NCI-H748 (cell line): ENCODE results near the gene VSNL1.

Experiments used
- DNase-seq: peaks from one replicate; lab custom pipeline; 2025; ENCODE audit not compliant: unreplicated experiment; lab: John Stamatoyannopoulos, UW

VSNL1 gene

DNA sequence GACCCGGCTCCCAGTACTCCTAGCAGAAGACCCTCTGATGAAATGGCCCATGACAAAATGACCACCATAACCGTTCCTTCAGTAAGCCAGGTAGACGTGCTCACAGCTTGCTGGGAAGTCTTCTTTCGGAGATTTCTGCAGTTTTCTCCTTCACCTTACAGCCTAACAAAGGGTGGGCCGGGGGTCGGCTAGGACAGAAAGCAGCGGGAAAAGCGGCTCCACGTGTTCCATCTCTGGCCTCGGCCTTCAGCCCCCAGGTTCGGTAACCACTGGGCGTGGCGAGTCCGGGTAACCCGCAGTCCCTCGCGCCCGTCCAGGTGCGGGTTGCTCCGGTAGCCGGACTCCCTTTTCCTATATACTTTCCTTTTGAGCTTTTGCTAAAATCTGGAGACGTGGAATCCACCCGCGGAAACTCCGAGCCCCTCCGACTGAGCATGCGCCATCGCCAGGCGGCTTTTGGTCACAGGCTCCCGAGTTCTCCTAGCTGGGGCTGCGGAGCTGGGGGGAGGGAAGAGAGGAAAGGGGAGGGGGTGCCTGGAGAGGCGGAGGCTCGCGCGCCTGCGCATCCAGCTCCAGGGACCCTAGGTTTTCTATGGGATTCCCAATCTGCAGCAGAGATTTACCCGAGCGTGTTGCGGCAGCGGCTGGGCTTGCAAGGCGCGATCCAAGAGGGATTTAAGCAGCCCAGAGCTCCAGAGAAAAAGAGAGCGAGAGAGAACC, at the start of gene VSNL1:
Gene VSNL1, plus strand, starts transcription at position 604 of the 720 bp plus-strand sequence. CDS start 51,379 bp downstream, outside the sequence.
- peak; percentile 93 for DNase-seq

DNA sequence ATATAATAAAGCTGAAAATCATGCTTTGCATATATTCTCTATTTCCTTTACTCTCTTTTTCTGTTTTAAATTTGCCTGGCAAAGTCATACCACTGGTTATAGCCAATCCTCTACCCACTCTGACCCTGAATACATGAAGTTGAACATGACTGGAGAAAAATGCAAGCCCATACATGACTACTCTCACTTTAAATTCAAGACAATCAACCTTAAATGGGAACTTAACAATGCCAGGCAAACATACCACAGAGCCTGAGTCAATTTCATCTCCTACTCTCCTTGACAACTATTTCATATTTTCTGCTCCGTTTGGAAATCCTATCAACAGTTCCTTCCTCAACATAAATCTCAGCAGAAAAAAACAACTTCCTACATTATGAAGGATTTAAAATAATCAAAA, 44.9 kb upstream of the VSNL1 start:
- no peak for DNase-seq

DNA sequence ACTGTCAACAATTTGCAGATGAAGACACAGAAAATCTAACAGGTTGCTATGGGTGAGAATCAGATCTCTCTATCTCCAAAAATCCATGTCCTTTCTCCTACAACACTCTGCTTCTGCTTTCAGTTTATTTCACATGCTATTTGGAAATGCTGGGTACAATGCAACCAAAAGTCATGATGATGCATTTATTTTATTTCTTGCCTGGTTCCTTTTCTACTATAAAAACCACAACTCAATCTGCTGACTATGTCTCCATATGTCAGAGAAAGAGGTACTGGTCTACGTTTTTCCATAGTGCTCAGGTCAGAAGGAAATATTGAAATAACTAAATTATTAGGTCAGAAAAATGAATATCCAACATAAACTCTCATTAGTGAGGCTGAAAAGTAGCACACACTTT, 42.8 kb upstream of the VSNL1 start:
- DNase-seq, result no peak

DNA sequence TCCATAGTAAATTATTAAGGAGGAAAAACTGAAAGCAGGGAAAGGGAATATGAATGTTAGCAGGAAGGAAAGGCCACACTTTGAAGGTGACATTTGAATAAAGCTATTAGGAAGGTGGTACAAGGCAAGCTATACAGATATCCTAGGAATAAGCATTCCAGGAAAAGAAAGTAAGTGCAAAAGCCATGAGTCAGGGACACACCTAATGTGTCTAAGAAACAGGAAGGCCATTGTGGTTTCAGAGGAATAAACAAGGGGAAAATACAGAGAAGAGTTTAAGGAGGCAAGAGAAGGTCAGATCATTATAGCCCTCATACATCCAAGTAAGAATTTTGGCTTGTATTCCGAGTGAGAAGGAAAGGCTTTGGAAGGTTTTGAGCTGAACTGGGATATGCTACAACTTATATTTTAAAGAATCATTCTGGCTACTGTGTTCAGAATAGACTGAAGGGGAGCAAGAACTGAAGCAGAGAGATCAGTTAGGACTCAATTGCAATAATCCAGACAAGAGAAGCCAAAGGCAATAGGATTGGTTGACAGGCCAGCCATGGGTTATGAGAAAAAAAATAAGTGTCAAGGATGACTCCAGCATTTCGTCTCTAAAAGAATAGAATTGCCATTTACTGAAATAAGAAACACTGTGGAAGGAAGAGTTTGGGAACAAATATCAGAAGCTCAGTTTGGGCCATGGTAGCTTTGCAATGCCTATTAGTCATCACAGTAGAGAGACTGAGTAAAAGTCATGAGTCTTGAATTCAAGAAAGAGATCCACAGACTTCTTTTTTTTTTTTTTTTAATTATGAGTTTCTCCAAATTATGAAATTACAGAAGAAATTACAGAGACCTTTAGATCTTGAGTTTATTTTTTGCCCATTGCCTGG, 33.5 kb upstream of the VSNL1 start:
- DNase-seq, result no peak

DNA sequence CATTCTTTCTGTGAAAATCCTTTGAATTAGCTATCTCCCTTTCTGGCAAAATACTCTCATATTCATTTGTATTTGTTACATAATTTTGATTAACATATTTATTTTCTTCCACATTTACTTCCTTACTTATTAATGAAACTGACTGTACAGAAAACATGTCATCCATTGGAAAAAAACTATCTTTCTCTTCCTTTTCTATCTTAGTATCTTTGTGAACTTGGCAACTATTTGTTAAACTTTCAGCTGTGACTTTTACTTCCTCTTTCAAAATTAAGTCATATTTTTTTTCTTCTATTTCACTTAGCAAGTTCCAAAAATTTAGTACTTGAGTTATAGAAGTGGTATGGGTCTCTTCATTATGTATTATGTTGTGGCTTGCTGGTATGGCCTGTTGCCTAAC, 24.8 kb upstream of the VSNL1 start:
- DNase-seq, result no peak

DNA sequence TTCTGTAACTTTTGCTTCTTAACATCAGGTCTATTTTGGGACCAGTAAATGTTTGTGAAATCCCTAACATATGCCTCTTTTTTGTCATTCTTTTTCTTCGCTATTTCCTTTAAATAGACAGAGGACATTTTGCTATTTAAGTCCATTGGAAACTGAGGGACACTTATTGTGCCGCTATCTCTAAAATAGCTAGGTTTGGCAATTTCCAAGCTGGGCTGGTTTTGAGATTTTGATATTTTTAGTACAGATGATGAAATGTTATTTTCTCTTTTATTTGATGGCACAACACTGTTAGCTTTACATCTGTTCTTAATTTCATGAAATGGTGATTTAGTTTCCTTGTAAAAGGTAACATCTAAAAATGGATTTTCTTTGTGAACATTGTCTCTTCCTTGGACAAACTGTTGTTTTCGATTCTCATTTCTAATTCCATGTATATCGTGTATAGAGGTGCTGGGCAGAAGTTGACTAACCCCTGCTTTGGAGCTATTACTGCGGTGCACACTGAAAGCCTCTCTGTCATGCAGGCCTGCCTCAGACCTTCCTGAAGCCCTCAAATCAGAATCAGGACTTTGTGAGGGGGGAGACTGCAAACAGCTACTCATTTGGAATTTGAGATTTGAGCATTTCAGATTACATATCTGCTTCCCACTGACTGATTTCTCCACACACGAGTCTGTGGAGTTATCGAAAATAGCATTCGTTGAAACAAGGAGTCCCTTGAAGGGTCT, 22.9 kb upstream of the VSNL1 start:
- peak; percentile 44 for DNase-seq

DNA sequence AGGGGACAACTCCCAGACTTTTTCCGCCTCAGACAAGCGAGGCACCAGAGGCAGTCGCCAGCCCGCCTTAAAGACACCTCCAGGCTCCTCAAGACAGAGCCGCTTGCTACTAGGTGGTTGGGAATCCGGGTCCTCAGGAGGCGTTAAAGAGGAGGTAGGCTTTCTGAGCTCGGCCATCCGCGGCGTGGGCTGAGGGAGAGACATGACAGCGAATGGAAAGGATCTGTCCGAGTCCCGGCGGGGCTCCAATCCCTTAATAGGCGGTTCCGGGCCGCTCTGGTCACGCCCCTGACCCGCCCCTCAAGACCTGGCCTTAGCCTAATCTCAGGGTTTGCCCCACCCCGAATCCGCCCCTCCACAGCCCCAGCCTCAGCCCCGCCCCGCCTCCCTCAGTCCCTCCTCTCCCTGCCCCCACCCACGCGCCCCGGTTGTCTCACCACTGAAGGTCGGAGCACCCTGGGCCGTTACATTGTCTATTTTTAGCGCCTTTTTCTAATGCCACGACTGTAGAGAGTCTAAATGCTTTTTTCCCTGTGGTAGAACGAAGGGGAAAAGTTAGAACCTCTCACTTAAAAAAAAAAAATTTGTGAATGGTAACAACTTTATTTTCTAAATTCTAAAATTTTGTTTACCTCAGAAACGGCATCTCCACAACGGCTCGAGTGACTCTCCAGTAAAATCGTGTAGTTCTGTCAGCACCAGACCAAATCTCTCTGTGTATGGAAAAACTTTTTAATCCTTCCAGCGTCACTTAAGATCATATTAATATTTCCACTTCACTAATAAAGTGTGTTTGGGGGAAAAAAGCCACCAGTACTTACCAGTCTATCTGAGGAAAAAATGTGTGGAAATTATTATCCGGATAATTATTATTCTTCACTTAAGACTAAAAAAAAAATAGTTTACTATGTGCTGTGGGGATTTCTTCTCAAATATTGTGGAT, 22.0 kb upstream of the VSNL1 start, which contains the start of gene RAD51AP2:
Gene RAD51AP2, minus strand, starts transcription at position 229 of the 943 bp plus-strand sequence. Its CDS starts 25 bp downstream, at position 204.
- peak; percentile 71 for DNase-seq

DNA sequence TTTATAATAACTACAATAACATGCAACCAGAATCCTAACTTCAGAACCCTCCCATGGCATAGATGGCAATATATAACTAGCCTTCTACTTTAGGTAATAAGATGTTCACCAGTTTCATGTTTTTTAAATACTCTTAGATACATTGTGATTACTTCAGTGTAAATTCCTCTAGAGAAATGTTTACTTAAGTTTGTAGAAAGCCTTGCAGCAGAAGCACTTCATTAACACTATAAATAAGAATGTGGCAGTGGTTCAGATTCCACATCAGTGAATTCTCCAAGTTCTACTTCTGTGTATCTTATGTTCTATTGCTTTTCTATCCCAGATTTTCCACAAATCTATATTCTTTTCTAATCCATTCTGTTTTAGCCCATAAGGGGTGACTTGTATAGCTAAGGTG, 21.0 kb upstream of the VSNL1 start:
- no peak for DNase-seq

DNA sequence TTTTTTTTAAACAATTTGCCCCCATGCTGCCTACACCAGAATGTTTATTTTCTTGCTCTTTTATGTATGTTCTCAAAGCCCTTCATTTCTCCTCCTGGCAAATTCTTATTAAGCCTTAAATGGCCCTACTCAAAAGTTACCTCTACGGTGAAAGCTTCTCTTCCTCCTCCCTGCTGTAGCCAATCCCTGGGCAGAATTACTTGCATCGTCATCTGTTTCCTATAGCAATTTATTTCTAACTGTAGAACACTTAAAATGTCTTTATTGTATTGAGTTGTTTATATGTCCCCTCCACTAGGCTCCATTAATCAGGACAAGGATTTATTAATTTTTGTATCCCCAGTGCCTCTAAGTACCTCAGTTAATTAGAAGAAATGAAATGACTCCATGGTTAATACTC, 19.7 kb upstream of the VSNL1 start:
- DNase-seq, result no peak

DNA sequence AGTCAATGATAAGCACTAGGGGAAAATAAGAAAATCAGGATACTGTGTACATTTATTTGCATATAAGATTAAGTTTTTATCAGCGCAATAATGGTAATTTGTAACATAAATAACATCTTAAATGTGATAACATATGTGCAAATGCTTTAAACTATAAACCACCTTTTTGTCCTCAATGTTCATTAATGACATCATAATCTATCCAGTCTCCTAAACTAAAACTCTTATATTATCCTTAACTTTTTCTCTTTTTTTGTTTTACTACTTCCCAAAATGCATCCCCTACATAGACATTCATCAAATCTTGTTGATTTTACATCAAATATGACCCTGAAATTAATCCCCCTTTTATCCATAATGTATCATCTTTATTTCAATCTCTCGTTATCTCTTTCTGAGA, 18.9 kb upstream of the VSNL1 start:
- DNase-seq, result no peak

DNA sequence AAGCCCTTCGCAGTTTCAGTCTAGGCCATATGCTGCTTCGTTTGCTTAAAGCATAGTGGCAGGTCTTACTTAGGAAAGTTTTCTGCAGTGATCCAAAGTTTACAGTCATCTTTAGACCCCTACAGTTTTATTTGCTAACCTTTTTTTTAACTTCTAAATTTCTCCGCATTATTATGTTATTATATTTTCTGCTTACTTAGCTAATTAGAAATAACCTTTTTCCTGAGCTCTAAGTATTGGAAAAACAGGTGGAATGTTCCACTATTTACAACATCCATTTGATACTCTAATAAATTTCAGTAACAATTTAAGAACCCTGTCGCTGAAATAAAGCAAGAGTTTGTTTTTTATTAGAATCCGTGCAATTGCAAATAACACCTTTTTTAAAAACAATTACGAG, 18.2 kb upstream of the VSNL1 start:
- DNase-seq, result no peak

DNA sequence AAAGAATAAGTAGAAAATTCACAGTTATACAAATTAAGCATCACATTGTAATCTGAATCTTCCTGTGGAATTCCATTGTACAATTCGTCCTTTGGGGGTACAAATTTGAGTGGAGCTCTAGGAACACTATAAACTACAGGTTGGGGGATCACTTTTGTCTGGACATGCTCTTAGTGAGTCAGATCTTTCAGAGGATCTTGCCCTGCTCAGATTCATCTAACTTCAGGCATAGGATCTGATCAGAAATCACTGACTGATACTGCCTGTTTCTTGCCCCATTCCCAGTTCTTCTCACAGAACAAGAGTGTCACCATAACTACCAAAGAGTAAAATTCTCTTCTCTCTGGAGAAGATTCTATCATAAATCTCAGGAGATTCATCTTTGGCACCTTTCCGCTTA, 10.7 kb upstream of the VSNL1 start:
- DNase-seq, result no peak

DNA sequence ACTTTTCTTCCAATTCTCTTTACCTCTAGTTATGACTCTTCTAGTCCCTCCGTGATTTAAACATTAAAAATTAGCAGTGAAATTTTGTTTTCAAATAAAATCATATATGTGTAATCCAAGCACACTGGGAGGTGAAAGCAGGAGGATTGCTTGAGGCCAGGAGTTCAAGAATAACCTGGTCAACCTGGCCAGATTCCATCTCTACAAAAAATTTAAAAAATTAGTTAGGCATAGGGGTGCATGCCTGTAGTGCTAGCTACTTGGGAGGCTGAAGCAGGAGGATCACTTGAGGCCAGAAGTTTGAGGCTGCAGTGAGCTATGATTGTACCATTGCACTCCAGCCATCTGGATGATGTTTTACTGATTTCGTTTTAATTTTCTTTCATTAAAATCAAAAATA, 7.0 kb upstream of the VSNL1 start:
- DNase-seq, result no peak

DNA sequence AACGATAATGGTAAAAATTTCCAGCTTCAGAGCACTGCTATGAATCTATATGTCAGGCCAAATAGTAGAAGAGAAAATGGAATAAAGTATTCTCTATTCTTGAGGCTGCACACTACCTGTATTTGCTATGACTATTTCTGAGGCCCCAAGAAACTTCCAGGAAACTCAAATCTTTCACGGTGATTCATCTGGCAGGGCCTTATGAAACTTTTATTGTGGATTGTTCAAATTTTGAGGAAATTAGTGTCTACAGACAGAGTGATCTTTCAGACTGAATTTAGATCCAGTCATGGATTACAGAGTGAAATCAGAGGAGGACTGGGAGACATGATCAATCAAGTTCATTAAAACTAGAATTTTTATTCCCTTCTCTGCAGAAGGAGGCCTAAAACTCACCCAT, 4.1 kb upstream of the VSNL1 start:
- no peak for DNase-seq

DNA sequence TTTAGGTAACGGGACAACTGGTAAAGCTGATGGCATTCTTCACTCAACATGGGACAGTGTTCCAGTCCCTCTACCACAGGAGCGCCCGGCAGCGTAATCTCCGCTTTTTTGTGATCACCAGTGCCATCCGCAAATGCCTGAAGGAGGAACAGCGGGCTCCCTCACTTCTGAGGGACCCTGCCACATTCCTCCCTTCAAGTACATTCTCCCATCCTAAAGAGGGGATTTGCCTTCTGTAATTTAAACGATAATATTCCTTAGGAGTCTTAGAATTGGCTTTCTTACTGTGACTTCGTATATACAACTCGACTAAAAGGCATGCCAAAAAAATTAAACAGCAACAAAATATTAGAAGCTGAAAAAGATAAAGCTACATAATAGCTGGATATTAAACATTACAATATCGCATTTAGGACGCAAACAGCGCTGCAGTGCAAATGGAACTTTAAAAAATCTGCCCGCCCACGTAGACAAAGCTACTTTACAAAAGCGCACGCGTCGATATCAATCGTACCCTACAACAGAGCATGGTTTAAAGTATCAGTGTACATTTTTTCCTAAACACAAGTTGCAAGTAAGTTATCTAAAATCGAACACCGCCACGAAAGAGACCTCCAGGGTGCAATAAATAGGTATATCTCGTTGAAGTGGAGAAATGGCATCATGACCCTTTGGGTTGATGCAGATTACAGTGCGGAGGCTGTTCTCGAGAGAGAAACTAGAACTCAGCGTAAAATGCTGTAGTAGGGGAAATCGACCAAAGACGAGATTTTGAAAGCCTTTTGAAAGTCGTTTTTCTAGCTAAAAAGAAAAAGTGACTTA, 2.3 kb upstream of the VSNL1 start:
- peak; percentile 67 for DNase-seq

DNA sequence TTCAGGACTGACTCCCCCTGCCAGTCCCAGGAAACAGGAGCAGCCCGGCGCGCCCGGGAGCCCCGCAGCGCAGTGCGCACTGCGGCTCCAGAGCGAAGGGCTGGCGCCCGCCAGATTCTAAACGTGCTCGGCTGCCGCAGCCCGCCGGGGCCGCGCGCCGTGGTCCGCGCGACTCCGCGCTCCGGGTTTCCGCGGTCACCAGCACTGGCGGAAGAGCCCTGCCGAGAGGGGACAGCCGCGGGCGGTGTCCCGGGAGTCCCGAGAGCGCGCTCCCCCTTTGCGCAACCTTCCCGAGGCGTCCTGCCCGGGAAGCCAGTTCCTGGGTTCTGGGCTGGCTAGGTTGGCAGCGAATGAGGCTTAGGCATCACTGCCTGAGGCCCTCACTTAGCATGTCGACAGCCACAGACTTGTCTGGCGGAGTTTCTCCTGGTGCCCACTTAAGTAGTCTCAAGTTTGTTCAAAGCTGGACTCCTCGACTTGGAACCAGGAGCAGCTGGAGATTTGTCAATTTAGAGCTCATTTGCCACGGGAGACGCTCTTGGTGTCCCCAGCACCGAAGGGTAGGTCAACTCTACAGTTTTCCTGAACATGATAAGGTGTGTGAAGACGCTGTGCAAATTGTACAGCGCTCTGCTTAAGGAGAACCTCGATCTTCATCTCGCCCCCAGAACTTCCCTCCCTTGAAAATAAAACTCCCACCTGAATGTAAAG, 1.5 kb upstream of the VSNL1 start:
- peak; percentile 73 for DNase-seq

DNA sequence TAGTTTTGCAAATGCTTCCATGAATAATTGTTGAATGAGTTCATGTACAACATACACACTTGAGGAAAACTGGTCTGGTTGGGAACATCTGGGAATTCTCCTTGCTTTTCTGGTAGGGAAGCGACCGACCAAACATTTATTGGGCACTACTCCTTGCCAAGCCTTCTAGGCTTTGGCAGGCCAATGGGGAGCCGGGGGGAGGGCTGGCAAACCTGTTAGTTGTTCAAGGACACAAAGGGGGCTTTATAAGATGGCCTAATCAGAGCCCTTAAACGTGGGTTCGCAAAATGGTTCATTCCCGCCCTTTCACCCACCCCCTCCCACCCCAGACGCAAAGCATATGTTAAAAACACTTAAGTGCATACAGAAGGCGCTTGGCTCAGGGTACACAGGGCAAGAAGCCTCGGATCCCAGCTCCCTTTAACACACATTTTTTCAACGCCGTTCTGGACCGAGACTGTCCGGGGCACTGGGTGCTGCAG, 844 bp upstream of the VSNL1 start:
- peak; percentile 49 for DNase-seq

DNA sequence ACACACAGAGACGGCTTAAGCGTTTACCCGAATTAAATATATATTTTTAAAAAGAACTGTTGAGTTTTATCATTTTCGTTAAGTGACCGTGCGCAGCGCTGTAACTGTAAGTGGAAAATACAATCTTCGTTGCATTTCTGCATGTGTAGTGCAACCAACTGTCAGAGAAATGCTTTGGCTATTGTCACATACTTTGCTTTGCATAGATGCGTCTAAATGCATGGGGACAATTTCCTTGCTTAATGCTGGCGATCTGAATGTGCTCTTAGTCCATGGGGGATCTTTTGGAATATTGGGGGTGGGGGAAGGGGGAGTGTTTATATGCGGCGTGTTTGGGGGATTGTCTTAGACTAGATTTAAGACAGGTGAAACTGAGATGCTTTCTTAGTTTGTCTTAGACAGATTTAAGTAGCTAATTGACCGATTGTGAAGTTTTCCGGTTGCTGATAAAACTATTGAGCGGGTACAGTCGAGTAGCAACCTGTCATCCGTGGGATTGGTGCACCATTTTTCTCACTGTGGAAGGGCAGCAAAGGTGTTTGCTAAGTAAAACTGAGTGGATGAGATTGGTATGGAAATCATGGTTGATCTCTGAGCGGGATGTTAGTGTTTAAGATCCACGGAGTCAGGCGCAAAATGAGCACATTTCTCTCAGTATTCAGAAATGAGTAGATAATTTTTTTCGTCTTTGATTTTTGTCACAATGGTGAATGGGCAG, 476 bp downstream of the VSNL1 start:
- DNase-seq, result peak; percentile 52
